SU-DHL-6 (cell line): ENCODE measurements around the gene PTDSS2.

Source experiments
- EZH2phosphoT487 ChIP-seq: fragments of 200-600 bp; sonication (generic), shearing (Covaris generic); conservative IDR thresholded peaks from 2 replicates; pipeline ENCODE4 v1.6.1; 2018; ENCODE audit warnings: mild to moderate bottlenecking, antibody characterized with exemption, low read length, moderate library complexity, mixed read lengths
- TF ChIP-seq, protein P1 (sequence below): fragments of 200-600 bp; sonication (generic); IDR thresholded peaks from one replicate; pipeline ENCODE4 v1.5.1; 2017; ENCODE audit warnings: antibody characterized with exemption, mild to moderate bottlenecking, low read length, moderate library complexity; ENCODE audit not compliant: insufficient read depth, poor library complexity, severe bottlenecking

DNA sequence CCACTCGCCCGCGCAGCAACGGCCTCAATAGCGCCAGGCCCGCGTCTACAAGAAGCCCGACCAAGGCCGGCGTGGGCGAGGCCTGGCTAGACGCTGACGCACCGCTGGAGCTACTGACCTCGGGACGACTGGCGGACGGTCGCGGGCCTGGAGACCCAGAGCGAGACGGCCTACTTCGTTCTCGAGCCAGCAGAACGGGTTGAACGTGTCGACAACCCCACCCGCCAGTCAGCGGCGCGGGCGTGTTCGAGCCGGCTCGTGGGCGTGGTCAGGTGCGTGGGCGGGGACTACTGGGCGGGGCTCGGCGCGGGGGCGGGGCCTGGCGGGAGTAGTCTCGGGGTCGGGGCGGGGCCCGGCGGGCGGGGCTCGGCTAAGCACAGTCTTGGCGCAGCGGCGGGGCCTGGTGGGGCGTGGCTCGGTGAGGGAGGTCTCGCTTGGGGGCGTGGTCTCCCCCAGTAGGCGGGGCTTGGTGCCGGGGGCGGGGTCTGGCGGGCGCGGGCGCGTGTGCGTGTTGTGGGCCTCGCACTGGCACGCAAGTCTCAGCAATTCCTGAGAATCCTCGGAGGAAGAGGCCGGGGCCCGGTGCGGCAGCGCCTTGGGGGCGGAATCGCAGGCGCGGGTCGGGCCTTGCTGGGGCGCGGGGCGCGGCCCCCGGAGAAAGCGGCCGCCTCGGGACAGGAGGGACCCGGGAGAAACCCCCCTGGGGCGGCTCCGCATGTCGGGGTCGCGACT, 57.1 kb downstream of the PTDSS2 start, which contains the start of gene RNH1:
- TF ChIP-seq, protein P1, sequence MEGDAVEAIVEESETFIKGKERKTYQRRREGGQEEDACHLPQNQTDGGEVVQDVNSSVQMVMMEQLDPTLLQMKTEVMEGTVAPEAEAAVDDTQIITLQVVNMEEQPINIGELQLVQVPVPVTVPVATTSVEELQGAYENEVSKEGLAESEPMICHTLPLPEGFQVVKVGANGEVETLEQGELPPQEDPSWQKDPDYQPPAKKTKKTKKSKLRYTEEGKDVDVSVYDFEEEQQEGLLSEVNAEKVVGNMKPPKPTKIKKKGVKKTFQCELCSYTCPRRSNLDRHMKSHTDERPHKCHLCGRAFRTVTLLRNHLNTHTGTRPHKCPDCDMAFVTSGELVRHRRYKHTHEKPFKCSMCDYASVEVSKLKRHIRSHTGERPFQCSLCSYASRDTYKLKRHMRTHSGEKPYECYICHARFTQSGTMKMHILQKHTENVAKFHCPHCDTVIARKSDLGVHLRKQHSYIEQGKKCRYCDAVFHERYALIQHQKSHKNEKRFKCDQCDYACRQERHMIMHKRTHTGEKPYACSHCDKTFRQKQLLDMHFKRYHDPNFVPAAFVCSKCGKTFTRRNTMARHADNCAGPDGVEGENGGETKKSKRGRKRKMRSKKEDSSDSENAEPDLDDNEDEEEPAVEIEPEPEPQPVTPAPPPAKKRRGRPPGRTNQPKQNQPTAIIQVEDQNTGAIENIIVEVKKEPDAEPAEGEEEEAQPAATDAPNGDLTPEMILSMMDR = no peak
- no peak for TF ChIP-seq EZH2phosphoT487
